GM21515 (cell line): ENCODE data around the gene ZSCAN5B.
"Not testable (repeated sequence)": the region's sequence is repeated elsewhere in the genome, so short reads cannot be mapped to it uniquely, and the experiment has no call there.

Source experiments
- ATAC-seq: cut with Tn5 transposase; IDR thresholded peaks from one replicate; pipeline ENCODE4 v1.9.1; 2021; ENCODE audit not compliant: unreplicated experiment

Gene ZSCAN5B

DNA sequence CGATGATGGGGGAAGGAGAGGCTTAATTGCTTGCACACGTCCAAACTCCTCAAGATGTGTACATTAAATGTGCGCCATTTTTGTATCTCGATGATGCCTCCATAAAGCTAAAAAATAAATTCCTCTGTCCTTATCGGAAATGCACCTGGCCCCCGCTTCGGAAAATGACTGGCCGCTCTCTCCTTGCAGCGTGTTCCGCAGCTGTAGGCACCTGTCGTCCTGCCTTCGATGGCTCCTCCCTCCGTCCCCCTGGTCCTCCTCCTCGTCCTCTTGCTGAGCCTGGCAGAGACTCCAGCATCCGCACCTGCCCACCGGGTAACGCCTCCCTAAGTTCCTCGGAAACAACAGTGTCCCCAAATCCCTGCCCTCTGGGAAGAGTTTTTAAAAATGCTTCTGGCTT is 20.7 kb downstream of the ZSCAN5B start:
- no peak for ATAC-seq

DNA sequence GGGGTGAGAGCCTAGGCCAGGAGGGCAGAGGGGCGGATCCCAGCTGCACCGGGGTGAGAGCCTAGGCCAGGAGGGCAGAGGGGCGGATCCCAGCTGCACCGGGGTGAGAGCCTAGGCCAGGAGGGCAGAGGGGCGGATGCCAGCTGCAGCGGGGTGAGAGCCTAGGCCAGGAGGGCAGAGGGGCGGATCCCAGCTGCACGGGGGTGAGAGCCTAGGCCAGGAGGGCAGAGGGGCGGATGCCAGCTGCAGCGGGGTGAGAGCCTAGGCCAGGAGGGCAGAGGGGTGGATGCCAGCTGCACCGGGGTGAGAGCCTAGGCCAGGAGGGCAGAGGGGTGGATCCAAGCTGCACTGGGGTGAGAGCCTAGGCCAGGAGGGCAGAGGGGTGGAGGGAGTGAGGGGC is 21.3 kb downstream of the ZSCAN5B start:
- not testable (repeated sequence) for ATAC-seq

DNA sequence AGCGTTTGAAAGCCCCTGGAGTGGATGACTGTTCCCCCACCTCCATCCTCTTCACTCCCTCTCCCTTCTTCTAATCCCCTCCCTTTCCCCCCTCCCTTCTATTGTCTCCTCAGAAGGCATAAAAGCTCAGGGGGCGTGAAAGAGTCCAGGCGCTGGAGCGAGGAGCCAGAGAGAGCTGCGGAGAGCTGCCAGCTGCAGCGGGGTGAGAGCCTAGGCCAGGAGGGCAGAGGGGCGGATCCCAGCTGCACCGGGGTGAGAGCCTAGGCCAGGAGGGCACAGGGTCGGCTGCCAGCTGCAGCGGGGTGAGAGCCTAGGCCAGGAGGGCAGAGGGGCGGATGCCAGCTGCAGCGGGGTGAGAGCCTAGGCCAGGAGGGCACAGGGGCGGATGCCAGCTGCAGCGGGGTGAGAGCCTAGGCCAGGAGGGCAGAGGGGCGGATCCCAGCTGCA is 21.7 kb downstream of the ZSCAN5B start, which contains the start of gene GALP:
TSS of gene GALP (plus strand) at position 148 of the 447 bp plus-strand sequence. CDS start 1,101 bp downstream, outside the sequence.
- not testable (repeated sequence) for ATAC-seq

DNA sequence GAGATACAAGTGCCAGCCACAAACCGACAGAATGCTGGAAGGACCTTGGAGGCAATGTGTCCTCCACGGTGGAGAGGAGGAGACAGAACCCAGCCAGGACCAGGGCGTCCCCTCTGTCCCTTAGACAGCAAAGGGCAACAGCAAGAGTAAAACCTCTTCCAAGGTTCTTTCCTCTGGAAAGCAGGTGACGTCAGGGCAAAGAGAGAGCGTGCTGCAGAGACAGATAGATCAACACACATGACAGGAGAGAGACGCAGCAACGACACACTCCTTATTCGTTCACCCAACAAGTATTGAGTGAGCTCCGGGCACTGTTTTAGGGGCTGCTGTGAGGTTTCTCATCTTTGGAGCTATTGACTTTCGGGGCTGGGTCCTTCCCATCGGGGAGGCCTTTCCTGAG is 23.0 kb downstream of the ZSCAN5B start:
- ATAC-seq = no peak

DNA sequence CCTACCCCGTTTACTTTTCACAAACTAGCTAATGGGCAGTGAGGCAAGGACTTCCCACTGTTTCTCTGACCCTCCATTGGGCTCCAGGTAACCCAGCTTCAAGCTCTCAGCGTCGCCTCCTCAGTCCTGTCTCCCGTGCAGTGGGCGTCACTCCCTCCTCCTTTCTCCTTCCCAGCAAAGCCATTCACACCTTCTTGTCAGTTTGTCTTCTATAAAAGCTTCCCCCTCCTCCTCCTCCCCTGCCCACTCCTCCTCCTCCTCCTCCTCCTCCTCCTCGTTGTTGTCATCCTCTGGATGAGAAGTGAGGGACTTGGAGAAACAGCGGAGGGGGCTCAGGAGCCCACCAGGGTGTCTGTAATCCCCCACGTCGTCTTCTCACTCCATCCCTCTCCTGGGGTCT is 23.5 kb downstream of the ZSCAN5B start:
- no peak for ATAC-seq

DNA sequence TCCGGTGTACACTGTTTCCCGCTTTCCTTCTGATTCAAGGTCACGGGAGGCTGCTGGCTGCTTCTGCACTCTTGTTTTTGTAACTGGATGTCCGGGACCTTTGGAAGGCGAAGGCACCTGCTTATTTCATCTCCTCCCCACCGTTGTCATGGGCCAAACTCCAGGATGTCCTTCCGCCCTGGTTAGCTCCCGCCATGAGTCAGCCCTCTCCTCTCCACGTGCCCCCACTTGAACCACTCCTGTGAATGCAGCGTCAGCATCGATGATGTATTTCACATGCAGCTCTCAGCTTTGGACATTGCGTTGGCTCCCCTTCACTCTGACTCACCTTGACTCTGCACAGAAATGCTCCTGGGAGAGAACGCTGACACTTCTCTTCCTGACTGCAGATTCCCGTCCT is 27.3 kb downstream of the ZSCAN5B start:
- no peak for ATAC-seq

DNA sequence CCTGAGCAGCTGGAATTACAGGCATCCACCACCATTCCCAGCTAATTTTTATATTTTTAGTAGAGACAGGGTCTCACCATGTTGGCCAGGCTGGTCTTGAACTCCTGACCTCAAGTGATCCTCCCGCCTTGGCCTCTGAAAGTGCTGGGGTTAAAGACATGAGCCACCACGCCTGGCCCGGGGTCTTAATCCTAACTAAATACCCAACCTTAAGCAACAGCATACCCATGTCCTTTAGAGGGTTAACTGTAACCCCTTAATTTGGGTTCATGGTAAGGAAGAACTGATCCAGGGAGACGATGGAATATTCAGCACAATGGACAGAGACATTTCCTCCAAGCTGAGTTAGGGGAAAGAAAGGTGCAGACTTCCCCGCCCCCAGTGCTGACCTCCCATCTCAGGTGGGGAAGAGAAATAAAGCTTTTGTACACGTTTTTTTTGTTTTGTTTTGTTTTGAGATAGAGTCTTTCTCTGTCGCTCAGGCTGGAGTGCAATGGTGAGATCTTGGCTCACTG is 30.5 kb downstream of the ZSCAN5B start:
- ATAC-seq = no peak

DNA sequence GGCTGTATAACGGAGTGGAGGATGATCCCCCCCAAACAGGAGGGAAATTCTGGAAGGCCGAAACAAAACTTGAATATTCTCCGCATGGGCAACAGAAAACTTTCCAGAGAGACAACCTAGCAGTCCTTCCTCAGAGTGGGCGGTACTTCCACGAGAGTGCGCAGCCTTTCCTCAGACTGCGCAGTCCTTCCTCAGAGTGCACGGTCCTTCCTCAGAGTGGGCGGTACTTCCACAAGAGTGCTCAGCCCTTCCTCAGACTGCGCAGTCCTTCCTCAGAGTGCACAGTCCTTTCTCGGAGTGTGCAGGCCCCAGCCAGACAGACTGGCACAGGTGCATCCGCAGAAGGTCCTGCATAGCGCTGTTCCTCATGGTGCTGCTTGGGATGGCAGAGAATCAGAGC is 34.5 kb downstream of the ZSCAN5B start:
- no peak for ATAC-seq

DNA sequence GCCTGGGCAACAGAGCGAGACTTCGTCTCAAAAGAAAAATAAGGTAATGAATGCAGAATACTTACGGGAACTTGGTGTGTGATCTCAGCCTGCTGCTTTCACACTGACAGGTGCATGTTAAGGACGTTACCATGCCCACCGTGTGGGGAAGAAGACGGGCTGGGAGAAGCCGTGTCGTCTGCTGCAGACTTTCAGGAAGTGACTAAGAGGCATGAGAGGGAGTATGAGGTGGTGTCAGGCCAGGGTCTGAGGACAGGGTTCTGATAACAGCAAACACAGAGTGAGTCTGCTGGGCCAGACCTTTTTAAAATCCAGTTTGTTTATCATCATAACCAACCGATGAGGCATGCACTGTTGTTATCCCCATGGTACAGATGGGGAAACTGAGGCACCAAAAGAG is 35.3 kb downstream of the ZSCAN5B start:
- ATAC-seq = no peak

DNA sequence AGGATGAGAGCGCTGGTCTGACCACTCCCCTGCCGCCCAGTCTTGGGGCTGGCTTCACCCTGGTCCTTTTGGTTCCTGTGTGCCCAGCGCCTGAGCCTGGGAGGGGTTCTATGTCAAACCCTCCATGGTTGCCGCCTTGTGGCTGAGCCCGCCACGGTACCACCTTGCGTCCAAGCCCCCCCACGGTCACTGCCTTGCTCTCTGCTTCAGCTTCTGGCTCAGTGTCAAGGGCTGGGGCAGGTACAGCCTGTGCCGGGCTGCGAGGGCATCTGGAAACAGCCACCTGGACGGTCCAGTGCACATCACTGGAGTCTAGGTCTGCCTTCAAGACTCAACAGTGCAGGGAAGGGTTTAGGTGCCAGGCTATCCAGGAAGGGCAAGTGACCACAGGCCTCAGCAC is 36.0 kb downstream of the ZSCAN5B start:
- no peak for ATAC-seq

DNA sequence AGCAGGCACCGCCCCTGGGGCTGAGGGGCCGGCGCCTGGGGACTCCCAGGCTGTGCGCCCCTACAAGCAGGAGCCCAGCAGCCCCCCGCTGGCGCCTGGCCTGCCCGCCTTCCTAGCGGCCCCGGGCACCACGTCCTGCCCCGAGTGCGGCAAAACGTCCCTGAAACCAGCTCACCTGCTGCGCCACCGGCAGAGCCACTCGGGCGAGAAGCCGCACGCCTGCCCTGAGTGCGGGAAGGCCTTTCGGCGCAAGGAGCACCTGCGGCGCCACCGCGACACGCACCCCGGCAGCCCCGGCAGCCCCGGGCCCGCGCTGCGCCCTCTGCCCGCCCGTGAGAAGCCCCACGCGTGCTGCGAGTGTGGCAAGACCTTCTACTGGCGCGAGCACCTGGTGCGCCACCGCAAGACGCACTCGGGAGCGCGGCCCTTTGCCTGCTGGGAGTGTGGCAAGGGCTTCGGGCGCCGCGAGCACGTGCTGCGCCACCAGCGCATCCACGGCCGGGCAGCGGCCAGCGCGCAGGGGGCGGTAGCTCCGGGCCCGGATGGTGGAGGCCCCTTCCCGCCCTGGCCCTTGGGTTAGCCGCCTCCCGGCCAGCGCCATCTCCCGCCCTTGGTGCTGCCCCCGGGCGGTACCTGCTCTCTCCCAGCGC is 37.8 kb downstream of the ZSCAN5B start:
- ATAC-seq = no peak

DNA sequence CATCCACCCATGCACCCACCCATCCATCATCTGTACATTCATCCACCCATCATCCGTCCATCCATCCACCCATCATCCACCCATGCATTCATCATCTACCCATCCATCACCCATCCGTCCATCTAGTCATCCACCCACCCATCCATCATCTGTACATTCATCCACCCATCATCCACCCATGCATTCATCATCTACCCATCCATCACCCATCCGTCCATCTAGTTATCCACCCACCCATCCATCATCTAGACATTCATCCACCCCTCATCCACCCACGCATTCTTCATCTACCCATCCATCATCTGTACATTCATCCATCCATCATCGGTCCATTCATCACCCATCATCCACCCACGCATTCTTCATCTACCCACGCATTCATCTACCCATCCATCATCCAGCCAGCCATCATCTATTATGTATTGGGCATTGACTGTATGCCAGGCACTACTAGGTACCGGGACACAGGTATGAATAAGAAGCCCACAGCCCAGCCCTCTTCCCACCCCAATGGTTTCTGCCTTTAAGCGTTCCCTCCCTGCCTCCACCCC is 38.5 kb downstream of the ZSCAN5B start:
- no peak for ATAC-seq

DNA sequence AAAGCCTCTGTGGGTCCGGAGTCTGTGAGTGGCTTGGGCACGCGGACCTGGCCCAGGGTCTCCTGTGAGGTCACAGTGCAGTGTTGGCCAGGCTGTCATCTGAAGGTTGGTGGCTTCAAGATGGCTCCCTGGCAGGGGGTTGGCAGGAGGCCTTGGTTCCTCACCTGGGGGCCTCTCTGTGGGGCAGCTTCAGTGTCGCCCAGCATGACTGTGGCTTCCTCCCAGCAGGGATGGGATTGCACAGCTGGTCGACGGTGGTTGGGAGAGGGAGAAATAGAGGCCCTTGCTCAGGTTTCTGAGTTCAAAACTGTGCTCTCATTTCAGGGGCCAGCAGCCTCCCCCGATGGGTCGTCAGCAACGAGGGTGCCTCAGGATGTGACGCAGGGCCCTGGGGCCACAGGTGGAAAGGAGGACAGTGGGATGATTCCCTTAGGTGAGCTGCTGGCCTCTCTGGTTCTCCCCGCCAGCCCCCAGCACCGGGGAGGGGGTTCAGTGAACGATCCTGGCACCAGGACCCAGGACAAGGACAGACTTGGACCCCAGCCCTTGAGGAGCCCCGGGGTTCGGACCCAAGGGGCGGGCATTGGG is 39.3 kb downstream of the ZSCAN5B start:
- no peak for ATAC-seq

DNA sequence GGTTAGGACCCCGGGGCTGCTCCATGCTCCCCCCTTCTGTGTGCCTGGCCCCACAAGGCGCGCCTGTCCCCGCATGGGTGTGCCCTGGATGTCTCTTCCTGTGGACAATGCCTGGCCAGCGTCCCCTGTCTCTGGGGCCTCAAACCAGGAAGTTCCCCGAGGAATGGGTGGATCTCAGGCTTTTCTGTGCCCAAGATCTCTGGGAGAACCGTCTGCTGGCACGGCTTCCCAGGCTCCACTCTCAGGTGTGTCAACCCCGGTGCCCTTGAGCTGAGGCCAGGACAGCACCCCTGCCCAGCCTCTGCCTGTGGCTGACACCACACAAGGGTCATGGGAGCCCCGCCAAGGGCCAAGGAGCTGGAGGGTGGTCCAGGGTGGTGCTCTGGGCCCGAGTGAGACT is 40.8 kb downstream of the ZSCAN5B start:
- no peak for ATAC-seq

DNA sequence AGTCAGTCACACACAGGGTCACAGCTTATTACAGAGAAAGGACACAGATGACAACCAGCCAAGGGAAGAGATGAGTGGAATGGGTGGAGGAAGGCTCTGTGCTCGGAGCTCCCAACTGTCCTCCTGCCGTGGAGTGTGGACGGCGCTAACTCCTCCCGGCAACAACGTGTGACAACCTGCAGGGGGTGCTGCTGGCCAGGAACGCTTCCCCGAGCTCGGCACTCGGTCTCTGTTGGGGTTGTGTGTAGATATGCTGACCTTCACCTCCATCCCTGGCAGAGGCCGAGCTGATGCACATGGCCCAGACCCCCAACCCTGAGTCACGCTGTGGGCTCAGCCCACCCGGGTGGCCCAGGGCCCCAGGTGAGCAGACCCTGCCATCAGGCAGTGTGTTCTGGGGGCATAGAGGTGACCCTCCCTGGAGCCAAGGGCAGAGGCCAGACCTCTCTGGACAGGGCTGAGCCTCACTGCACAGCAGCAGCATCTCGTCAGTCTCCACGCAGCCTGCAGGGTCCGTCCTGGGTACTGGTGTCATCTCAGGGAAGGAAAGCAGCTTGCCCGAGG is 42.4 kb downstream of the ZSCAN5B start:
- no peak for ATAC-seq

DNA sequence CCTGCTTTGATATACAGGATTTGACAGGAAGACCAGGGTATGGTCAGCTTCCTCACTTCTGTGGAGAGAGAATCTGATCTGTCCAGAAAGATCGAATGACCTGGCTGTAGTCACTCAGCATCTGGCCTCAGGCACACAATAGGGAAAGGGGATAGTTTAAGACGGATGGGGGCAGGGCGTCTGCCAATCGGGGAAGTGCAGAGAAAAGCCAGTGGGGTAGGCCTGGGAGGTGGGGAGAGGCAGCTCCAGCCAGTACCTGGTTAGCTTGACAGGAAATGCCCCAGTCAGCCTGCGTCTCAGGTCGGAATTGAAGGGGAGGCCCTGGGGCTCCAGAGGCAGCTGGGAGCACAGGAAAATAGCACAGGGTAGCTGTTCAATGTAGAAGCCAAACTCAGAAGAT is 44.1 kb downstream of the ZSCAN5B start:
- ATAC-seq = no peak

DNA sequence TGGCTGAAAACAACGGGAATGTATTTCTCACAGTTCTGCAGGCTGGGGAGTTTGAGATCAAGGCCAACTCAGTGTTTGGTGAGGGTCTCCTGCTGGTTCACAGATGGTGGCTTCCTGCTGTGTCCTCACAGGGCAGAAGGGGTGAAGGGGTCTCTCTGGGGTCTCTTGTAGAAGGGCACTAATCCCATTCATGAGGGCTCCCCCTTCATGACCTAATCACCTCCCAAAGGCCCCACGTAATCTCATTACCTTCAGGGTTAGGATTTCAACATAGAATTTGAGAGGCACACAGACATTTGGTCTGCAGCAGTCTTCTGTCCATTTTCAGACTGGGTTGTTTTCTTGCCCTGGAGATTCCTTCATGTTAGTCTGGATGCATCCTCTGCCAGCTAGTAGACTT is 44.9 kb downstream of the ZSCAN5B start:
- ATAC-seq = no peak

DNA sequence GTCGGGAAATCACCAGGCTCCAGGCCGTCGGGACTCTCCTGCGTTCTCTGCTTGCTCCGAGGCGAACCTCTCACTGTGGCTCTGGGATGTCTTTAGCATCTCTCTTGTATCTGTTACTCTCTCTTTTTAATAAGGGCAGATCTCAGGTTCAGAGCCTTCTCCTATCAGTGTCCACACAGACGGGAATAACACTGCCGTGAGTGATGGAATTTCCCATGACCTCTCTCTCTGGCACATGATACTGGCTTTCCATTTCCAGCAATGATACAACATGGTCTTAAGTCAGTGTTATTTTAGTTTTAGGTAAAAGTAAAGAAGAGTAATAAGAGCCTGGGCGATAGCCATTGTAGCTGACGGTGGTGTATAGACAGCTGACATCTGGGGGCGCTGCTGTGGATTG is 47.2 kb downstream of the ZSCAN5B start:
- no peak for ATAC-seq

DNA sequence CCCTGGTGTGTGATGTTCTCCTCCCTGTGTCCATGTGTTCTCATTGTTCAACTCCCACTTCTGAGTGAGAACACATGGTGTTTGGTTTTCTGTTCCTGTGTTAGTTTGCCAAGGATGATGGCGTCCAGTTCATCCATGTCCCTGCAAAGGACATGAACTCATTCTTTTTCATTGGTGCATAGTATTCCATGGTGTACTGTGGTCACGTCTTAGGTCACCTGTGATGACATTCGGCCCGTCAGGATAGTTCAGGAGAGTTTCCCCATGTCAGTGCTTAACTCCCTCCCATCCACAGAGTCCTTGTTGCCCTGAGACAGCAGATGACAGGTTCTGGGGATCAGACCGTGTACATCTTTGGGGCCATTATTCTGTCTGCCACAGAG is 47.9 kb downstream of the ZSCAN5B start:
- ATAC-seq = no peak

DNA sequence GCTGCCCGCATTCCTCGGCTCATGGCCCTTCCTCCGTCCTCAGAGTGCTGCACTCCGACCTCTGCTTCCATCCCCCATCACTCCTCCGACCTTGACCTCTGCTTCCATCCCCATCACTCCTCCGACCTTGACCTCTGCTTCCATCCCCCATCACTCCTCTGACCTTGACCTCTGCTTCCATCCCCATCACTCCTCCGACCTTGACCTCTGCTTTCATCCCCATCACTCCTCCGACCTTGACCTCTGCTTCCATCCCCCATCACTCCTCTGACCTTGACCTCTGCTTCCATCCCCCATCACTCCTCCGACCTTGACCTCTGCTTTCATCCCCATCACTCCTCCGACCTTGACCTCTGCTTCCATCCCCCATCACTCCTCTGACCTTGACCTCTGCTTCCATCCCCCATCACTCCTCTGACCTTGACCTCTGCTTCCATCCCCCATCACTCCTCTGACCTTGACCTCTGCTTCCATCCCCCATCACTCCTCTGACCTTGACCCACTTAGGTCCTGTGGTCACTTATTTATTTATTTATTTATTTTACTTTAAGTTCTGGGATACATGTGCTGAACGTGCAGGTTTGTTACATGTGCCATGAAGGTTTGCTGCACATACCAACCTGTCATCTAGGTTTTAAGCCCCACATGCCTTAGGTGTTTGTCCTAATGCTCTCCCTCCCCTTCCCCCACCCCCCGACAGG is 48.5 kb downstream of the ZSCAN5B start:
- ATAC-seq = not testable (repeated sequence)

DNA sequence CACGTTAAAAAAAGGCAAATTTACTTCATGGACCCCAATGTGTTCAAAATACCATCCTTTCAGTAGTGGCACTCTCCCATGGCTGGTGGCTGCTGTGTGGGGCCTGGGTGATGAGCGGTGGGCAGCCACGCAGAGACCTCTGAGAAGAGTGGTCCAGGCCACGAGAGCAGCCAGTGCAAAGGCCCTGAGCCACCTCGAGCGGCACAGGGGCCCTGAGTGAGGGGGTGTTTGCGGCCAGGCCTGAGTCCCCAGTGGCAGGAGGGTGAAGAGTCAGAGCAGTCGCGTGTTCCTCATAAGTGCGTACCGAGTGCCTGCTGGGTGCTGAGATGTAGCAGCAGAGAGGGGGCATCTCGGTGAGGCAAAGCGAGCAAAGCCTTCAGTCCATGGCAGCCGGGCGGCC is 49.5 kb downstream of the ZSCAN5B start:
- no peak for ATAC-seq

DNA sequence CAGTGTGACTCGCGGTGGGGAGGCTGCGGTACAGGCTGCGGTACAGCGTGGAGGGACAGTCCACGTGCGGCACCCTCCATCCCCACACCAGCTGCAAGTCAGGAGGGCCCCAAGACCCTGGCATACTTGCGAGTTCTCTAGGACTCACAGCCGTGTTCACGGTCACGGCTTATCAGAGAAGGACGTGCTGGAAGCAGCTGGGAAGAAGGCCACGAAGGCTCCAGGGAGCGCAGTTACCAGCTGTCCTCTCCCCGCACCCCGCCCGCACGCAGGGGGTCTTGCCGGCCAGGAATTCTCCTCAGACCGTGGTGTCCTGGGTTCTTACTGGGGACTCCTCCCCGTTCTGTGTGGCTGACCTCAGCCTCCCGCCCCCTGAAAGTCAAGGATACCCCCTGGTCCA is 50.3 kb downstream of the ZSCAN5B start:
- ATAC-seq = no peak
